Nephron (organoid): ENCODE measurements around the gene HDLBP.
"Not testable (repeated sequence)": the region's sequence is repeated elsewhere in the genome, so short reads cannot be mapped to it uniquely, and the experiment has no call there.

Experiments used
- H3K27ac Mint-ChIP-seq, 3 experiments: 2 replicates each; pipeline ENCODE4 v1.8.0; 2020; ENCODE audit warnings: mixed read lengths in 3 of 3, mild to moderate bottlenecking in 2 of 3, moderate library complexity in 1 of 3
- H3K27me3 Mint-ChIP-seq: 2 replicates; pipeline ENCODE4 v1.8.0; 2021; ENCODE audit warnings: low read depth, mild to moderate bottlenecking, moderate library complexity, mixed read lengths
- H3K36me3 Mint-ChIP-seq: 2 replicates; pipeline ENCODE4 v1.8.0; 2020; ENCODE audit warnings: low read depth, mixed read lengths
- H3K4me1 Mint-ChIP-seq: 2 replicates; pipeline ENCODE4 v1.8.0; 2020; ENCODE audit warnings: mixed read lengths
- H3K4me3 Mint-ChIP-seq, 3 experiments: 2 replicates each; pipeline ENCODE4 v1.8.0; 2020; ENCODE audit warnings: mild to moderate bottlenecking in 3 of 3, mixed read lengths in 3 of 3, moderate library complexity in 2 of 3
- H3K9me3 Mint-ChIP-seq: 2 replicates; pipeline ENCODE4 v1.8.0; 2020; ENCODE audit warnings: mixed read lengths
- CTCF ChIP-seq, 3 experiments: fragments of 200-600 bp; sonication (generic); IDR thresholded peaks; one replicate each; pipeline ENCODE4 v1.5.0; 2021; ENCODE audit warnings: antibody characterized with exemption in 3 of 3; ENCODE audit not compliant: unreplicated experiment in 3 of 3

Gene HDLBP

DNA sequence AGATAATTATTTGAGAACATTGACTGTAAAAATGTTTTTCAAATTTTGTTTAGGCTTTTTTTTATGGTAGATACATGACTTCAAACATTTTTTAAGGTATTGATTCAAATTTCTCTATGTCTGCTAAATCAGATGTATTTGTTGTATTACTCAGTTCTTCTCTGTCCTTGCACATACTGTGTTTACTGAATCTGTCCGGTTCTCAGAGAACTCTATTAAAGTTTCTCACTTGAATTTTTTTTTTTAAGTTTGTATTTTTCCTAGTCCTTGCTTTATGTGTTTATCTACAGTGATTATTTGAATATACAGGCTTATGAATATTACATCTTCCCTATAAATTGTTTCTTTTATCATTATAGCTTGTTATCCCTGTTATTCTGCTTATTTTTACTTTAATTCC, 5.6 kb upstream of the HDLBP start:
- Mint-ChIP-seq H3K36me3 (peaks cover 47% of the 10 kb centered on the region), H3K27me3 (no peaks in the 10 kb centered on the region), H3K9me3 (no peaks in the 10 kb centered on the region), H3K4me3 (peak overlapping the region; percentile 41 to 59 (median 54)), H3K4me1 (peaks cover 68% of the 10 kb centered on the region), H3K27ac (peak overlapping the region; percentile 52 to 70 (median 54))
- no peak for TF ChIP-seq CTCF (IDR thresholded peaks at IDR 0.05; ENCODE audit: unreplicated experiment in 3 of 3)

DNA sequence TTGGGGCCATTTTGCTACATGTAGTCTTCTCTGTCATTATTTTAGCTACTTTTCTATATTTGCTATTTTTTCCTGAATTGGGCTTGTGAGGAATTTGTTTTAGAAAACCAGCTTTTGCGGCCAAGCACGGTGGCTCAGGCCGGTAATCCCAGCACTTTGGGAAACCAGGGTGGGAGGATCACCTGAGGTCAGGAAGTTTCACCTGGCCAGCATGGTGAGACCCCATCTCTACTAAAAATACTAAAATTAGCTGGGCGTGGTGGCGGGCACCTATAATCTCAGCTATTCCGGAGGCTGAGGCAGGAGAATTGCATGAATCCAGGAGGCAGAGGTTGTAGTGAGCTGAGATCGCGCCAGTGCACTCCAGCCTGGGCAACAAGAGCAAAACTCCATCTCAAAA, 4.9 kb upstream of the HDLBP start:
- peak overlapping the region; percentile 48 to 75 (median 59) for H3K4me3 Mint-ChIP-seq
- no peaks in the 10 kb centered on the region for H3K27me3 Mint-ChIP-seq

DNA sequence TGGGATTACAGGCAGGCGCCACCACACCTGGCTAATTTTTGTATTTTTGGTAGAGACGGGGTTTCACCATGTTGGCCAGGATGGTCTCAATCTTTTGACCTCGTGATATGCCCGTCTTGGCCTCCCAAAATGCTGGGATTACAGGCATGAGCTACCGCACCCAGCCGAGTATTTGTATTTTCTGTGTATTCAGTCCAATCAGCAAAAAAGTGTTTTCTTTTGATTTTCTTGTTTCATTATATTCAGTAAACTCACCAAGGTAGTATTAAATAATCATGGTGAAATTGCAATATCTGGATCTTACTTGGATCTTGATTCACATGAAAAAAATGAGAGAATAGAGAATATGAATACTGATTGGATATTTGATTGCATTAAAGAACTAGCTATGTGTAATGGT, 3.4 kb upstream of the HDLBP start:
- H3K9me3 Mint-ChIP-seq, H3K27me3 Mint-ChIP-seq: not testable (repeated sequence)
- Mint-ChIP-seq H3K4me1 (peaks cover 59% of the 10 kb centered on the region), H3K27ac (peak overlapping the region in 2 of 3 experiments; percentile 42 to 65), H3K36me3 (peaks cover 32% of the 10 kb centered on the region), H3K4me3 (peak overlapping the region; percentile 67 to 97 (median 94))

More for the DNA sequence above, 4.9 kb upstream of the HDLBP start:
- H3K36me3 Mint-ChIP-seq = peaks cover 44% of the 10 kb centered on the region
- H3K9me3 Mint-ChIP-seq = no peaks in the 10 kb centered on the region
- H3K4me1 Mint-ChIP-seq = peaks cover 67% of the 10 kb centered on the region
- peak overlapping the region; percentile 54 to 70 (median 57) for H3K27ac Mint-ChIP-seq
- no peak for TF ChIP-seq CTCF (IDR thresholded peaks at IDR 0.05; ENCODE audit: unreplicated experiment in 3 of 3)

DNA sequence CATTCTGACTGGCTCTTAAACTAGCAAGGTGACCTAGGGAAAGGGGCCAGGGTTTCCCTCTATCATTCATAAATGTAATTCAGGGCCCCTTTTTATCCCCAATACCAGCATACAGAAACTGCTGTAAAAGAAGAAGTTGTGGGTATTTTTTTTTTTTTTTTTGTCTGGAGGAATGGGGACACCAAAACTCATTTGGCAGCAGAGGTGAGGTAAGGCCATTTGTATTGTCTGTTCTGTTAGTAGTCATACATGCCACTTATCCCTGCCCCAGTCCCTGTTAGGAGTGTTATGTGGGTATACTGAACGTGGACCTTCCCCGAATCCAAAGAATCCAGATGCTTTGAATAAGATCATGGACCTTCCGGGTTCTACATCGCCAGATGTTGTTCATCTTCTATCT, 1.9 kb upstream of the HDLBP start:
- Mint-ChIP-seq H3K9me3 (no peaks in the 10 kb centered on the region), H3K4me1 (peaks cover 58% of the 10 kb centered on the region), H3K4me3 (peak overlapping the region; percentile 94 to 99 (median 97)), H3K36me3 (peaks cover 27% of the 10 kb centered on the region), H3K27me3 (no peaks in the 10 kb centered on the region), H3K27ac (peak overlapping the region; percentile 99 to 100 (median 100))
- TF ChIP-seq CTCF (IDR thresholded peaks at IDR 0.05; ENCODE audit: unreplicated experiment in 3 of 3) = no peak

DNA sequence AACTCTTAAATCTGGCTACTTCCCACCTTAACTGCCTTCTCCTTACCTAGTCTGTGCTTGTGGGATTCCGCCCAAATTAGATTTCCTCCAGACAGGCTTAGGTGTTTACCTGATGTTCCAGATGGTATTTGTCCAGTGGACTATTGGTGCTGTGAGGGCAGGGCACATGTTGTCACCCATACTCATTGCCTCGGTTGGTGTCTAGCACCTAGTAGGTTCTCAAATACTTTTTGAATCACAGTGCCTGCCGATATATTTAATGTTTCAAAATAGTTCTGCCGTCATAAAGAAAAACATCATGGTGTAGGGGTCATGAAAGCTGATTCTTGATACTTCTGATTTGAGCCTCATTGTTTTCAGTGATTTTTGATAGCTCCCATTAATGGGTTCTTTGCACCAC, 1.4 kb upstream of the HDLBP start:
- no peaks in the 10 kb centered on the region for H3K27me3 Mint-ChIP-seq
- peaks cover 57% of the 10 kb centered on the region for H3K4me1 Mint-ChIP-seq
- no peak for TF ChIP-seq CTCF (IDR thresholded peaks at IDR 0.05; ENCODE audit: unreplicated experiment in 3 of 3)
- H3K4me3 Mint-ChIP-seq = peak overlapping the region; percentile 94 to 99 (median 97)
- H3K27ac Mint-ChIP-seq = peak overlapping the region; percentile 99 to 100 (median 100)
- H3K36me3 Mint-ChIP-seq = peaks cover 27% of the 10 kb centered on the region
- H3K9me3 Mint-ChIP-seq = no peaks in the 10 kb centered on the region

DNA sequence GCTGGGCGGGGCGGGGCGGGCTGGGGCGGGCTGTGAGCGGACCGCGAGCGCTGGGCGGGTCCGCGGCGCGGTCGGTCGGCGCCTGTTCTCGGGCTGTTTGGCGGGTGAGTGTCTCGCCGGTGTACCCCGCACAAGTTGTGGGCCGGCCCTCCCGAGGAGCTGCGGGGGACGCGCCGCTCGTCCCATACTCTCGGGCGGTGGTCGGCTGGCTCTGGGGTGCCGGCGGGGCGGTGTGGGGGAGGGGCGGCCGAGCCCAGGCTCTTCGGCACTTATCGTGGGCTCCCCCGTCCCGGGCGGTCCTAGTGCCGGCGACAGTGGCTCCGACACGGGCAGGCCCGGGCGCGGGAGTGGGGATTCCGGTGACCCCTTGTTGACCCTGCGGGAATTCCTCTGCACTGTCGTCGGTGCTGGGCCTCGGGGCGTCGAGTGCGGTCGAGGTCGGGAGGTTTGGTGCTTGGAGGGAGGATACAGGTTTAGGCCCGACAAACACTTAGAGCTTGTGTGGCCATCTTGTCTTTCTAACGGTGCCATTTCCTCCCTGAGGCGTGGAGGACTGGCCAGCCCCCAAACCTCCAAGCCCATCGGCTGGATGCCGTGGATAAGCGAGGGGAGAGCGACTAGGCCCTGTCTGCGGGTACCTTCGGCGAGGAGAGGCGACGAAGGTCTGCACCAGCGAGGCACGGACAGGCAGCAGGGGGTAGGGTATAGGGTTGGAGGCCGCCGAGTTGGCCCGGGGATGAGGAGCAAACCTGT, 583 bp upstream of the HDLBP start, which contains the start of gene SEPTIN2:
TSS of gene SEPTIN2 (plus strand) at position 47 of the 753 bp plus-strand sequence. CDS start 8,308 bp downstream, outside the sequence.
- Mint-ChIP-seq H3K4me3 (peak within 1 kb of the TSS; percentile 94 to 99 (median 97)), H3K27me3 (no peaks in the 10 kb centered on the region), H3K27ac (peak within 1 kb of the TSS; percentile 99 to 100 (median 100)), H3K36me3 (peaks cover 24% of the 10 kb centered on the region), H3K9me3 (no peaks in the 10 kb centered on the region), H3K4me1 (peaks cover 57% of the 10 kb centered on the region)
- TF ChIP-seq CTCF (IDR thresholded peaks at IDR 0.05; ENCODE audit: unreplicated experiment in 3 of 3) = no peak
